PC-9 (cell line): ENCODE measurements around the gene AGAP1. TPM values are rescaled to one million over a fixed set of nuclear protein-coding genes. Genes with fewer than 3 reads are reported as not detected.
A peak's percentile ranks its signal among the peaks of the same experiment; 100 is the strongest.

Experiments
- BruUV-seq: library from RNA; stranded (reverse); fragments of 400-500 nt; replicated peaks from 2 replicates; lab custom pipeline; 2021; lab: Mats Ljungman, UMichigan
- CTCF ChIA-PET: fragments of 300-600 bp; sonication (Branson Sonifier 250); formaldehyde crosslinking; loops from one replicate; lab custom pipeline; 2022; ENCODE audit warnings: antibody characterized with exemption; lab: Charles Lee
- POLR2A ChIA-PET: fragments of 300-600 bp; sonication (Branson Sonifier 250); formaldehyde crosslinking; loops from one replicate; lab custom pipeline; 2022; ENCODE audit warnings: antibody characterized with exemption; ENCODE audit not compliant: unreplicated experiment; lab: Charles Lee
- DNase-seq, 2 experiments: peaks; one replicate each; pipeline versions ENCODE4 v3.0.0 to v3.0.0-alpha.2; 2015 to 2022; ENCODE audit warnings: mixed read lengths in 1 of 2
- H2AFZ ChIP-seq: fragments of 200-600 bp; sonication (generic); 2 replicates; pipeline ENCODE4 v1.8.1; 2017; ENCODE audit warnings: antibody characterized with exemption
- H3F3A ChIP-seq: fragments of 200-600 bp; sonication (generic); 2 replicates; pipeline ENCODE4 v1.8.1; 2017; ENCODE audit warnings: antibody characterized with exemption, mild to moderate bottlenecking, low read depth; ENCODE audit not compliant: insufficient read depth
- H3K27ac ChIP-seq: fragments of 200-600 bp; sonication (generic); 2 replicates; pipeline ENCODE4 v1.6.1; 2016; ENCODE audit warnings: mixed run types
- H3K27me3 ChIP-seq: fragments of 200-600 bp; sonication (generic); 2 replicates; pipeline ENCODE4 v1.6.1; 2016; ENCODE audit warnings: low read depth, mixed run types; ENCODE audit not compliant: insufficient read depth
- H3K36me3 ChIP-seq: fragments of 200-600 bp; sonication (generic); 2 replicates; pipeline ENCODE4 v1.6.1; 2016; ENCODE audit warnings: low read depth, mixed run types
- H3K4me1 ChIP-seq: fragments of 200-600 bp; sonication (generic); replicated peaks from 2 replicates; pipeline ENCODE4 v1.6.1; 2016; ENCODE audit warnings: mixed run types; ENCODE audit not compliant: insufficient read depth
- H3K4me2 ChIP-seq: fragments of 200-600 bp; sonication (generic); 2 replicates; pipeline ENCODE4 v1.6.1; 2017; ENCODE audit warnings: mixed run types
- H3K4me3 ChIP-seq: fragments of 200-600 bp; sonication (generic); 2 replicates; pipeline ENCODE4 v1.6.1; 2016; ENCODE audit warnings: mixed run types
- H3K79me2 ChIP-seq: fragments of 200-600 bp; sonication (generic); 2 replicates; pipeline ENCODE4 v1.6.1; 2017; ENCODE audit warnings: low read depth, mixed run types
- H3K9me2 ChIP-seq: fragments of 200-600 bp; sonication (generic); 2 replicates; pipeline ENCODE4 v1.8.1; 2017; ENCODE audit warnings: mild to moderate bottlenecking; ENCODE audit not compliant: insufficient read depth
- H3K9me3 ChIP-seq: fragments of 200-600 bp; sonication (generic); 2 replicates; pipeline ENCODE4 v1.8.1; 2016; ENCODE audit warnings: low read depth; ENCODE audit not compliant: insufficient read depth
- H4K20me1 ChIP-seq: fragments of 200-600 bp; sonication (generic); 2 replicates; pipeline ENCODE4 v1.8.1; 2017; ENCODE audit not compliant: insufficient read depth
- EZH2 ChIP-seq: fragments of 200-600 bp; sonication (generic); IDR thresholded peaks from 2 replicates; pipeline ENCODE4 v1.8.0; 2017; ENCODE audit warnings: antibody characterized with exemption, low read depth
- intact Hi-C: fragments of 100-400 bp; cut with micrococcal nuclease; formaldehyde crosslinking; loops from one replicate; pipeline ENCODE4 v1.10.0; 2022; ENCODE audit not compliant: unreplicated experiment
- total RNA-seq: library from RNA; stranded (reverse); gene quantifications from 2 replicates; pipeline ENCODE4 v1.2.3, GENCODE V29; 2021
- TF ChIP-seq, protein P1 (sequence below): fragments of 200-600 bp; sonication (generic); conservative IDR thresholded peaks from 2 replicates; pipeline ENCODE4 v1.6.1; 2017; ENCODE audit warnings: mixed run types, antibody characterized with exemption, mild to moderate bottlenecking, moderate library complexity

The AGAP1 gene
- total RNA-seq, 1 experiment from 2014 or later, result 91.4 TPM

DNA sequence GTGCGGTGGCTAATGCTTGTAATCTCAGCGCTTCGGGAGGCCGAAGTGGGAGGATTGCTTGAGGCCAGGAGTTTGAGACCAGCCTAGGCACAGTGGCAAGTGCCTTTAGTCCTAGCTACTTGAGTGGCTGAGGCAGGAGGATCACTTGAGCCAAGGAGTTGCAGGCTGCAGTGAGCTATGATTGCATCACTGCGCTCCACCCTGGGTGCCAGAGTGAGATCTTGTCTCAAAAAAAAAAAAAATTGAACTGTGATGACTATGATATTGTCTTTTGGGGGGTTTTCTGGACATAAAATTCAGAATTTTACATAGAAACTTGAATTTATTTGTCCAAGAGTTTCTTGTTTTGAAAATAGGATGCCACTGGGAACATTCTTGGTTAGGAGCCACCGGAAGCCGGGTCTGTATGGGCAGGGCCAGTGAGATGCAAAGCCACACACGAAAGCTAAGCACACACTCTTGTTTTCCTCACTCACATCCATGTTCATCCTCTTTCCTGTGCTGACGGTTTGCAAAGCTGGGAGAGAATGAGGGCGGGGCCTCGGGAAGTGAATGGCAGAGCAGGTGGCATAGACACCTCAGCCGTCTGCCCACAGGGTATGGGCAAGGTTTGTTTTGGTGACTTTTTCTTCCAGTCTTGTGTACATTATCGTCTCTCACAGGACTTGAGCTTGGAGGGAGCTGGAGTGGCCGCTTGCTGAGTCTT is 12.6 kb downstream of the AGAP1 start:
- Histone ChIP-seq H2AFZ (no peak overlapping the region), H3K4me3 (no peak overlapping the region), H3K36me3 (no peaks in the 10 kb centered on the region), H3F3A (peaks cover 10% of the 10 kb centered on the region), H3K4me1 (peaks cover 38% of the 10 kb centered on the region), H3K27me3 (no peaks in the 10 kb centered on the region), H3K27ac (no peak overlapping the region), H3K9me2 (no peaks in the 10 kb centered on the region), H3K4me2 (no peak overlapping the region), H3K9me3 (no peaks in the 10 kb centered on the region), H3K79me2 (peaks cover 98% of the 10 kb centered on the region), H4K20me1 (peaks cover 67% of the 10 kb centered on the region)
- intact Hi-C loops, result loop anchor here (10.0 kb wide), 1 partner anchor 168 kb away; no protein-coding TSS in a partner anchor
- peak in 1 of 2 experiments; percentile 41 for DNase-seq
- ChIA-PET POLR2A (interaction anchor here (0.6 kb wide), 1 partner anchor 13 kb away, joined by 7 read pairs; no protein-coding TSS in a partner anchor), CTCF (interaction anchor here (0.6 kb wide), 1 partner anchor 1024 kb away, joined by 4 read pairs; no protein-coding TSS in a partner anchor)
- TF ChIP-seq, protein P1, sequence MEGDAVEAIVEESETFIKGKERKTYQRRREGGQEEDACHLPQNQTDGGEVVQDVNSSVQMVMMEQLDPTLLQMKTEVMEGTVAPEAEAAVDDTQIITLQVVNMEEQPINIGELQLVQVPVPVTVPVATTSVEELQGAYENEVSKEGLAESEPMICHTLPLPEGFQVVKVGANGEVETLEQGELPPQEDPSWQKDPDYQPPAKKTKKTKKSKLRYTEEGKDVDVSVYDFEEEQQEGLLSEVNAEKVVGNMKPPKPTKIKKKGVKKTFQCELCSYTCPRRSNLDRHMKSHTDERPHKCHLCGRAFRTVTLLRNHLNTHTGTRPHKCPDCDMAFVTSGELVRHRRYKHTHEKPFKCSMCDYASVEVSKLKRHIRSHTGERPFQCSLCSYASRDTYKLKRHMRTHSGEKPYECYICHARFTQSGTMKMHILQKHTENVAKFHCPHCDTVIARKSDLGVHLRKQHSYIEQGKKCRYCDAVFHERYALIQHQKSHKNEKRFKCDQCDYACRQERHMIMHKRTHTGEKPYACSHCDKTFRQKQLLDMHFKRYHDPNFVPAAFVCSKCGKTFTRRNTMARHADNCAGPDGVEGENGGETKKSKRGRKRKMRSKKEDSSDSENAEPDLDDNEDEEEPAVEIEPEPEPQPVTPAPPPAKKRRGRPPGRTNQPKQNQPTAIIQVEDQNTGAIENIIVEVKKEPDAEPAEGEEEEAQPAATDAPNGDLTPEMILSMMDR, result no peak
- no peak for TF ChIP-seq EZH2
- BruUV-seq, result no TSS peak

DNA sequence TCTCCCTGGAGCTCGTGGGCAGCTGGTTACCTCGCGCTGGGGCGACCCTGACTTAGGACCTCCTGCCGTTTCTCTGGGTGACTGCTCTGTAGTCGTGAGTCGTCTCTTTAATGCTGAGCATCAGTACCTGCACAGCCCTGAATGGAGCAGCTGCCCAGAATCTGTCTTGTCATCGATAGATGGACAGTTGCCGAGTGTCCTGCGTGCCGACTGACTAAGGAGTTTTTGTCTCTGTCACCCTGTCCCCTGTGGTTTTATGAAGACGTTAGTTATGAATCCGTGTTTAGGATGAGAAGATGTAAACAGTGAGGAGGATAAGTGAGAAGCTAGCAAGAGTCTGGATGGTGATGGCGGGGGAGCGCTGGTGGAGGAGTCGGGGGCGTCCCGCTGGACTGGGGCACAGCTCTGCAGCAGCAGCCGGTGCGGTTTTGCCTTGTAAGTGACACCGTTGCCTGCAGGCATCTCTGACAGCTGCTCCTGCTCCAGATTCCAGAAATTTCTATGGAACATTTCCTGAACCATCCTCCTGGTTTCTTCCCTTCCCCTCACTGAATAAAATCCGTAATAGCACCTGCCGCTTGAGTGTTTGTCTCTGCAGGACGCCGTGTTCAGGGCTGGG is 13.3 kb downstream of the AGAP1 start:
- Histone ChIP-seq H4K20me1 (peaks cover 70% of the 10 kb centered on the region), H3K9me2 (no peaks in the 10 kb centered on the region), H3K4me3 (no peak overlapping the region), H3K27ac (no peak overlapping the region), H3K79me2 (peaks cover 98% of the 10 kb centered on the region), H3K4me1 (peaks cover 38% of the 10 kb centered on the region), H3F3A (peaks cover 9% of the 10 kb centered on the region), H3K27me3 (no peaks in the 10 kb centered on the region), H2AFZ (no peak overlapping the region), H3K36me3 (no peaks in the 10 kb centered on the region), H3K9me3 (no peaks in the 10 kb centered on the region), H3K4me2 (no peak overlapping the region)
- no TSS peak for BruUV-seq
- DNase-seq, result no peak
- no peak for TF ChIP-seq EZH2
- TF ChIP-seq, protein P1, result no peak
- ChIA-PET POLR2A (no interaction called here), CTCF (no interaction called here)
- intact Hi-C loops, result loop anchor here (10.0 kb wide), 1 partner anchor 168 kb away; no protein-coding TSS in a partner anchor

DNA sequence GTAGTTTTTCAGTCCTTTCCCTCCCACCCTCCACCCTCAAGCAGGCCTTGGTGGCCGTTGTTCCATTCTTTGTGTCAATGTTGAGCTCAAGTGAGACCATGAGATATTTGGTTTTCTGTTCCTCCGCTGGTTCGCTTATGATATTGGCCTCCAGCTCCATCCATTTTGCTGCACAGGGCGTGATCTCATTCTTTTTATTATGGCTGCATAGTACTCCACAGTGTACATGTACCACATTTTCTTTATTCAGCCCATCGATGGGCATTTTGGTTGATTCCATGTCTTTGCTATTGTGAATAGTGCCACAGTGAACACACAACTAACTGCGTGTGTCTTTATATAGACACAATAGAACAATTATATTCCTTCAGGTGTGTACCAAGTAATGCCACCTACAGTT is 14.1 kb downstream of the AGAP1 start:
- intact Hi-C loops, result loop anchor here (10.0 kb wide), 1 partner anchor 167 kb away; no protein-coding TSS in a partner anchor
- Histone ChIP-seq H3K9me2 (no peaks in the 10 kb centered on the region), H3K9me3 (no peaks in the 10 kb centered on the region), H3K27me3 (no peaks in the 10 kb centered on the region), H3K4me3 (no peak overlapping the region), H3K4me1 (peaks cover 32% of the 10 kb centered on the region), H3K4me2 (no peak overlapping the region), H3K36me3 (no peaks in the 10 kb centered on the region), H3K27ac (no peak overlapping the region), H2AFZ (no peak overlapping the region), H3F3A (peaks cover 9% of the 10 kb centered on the region), H3K79me2 (peaks cover 98% of the 10 kb centered on the region), H4K20me1 (peaks cover 68% of the 10 kb centered on the region)
- DNase-seq, result no peak
- no TSS peak for BruUV-seq
- TF ChIP-seq, protein P1, result no peak
- TF ChIP-seq EZH2, result no peak
- ChIA-PET POLR2A (interaction anchor here (0.6 kb wide), 1 partner anchor 46 kb away, joined by 3 read pairs; no protein-coding TSS in a partner anchor), CTCF (no interaction called here)
